ENCODE data around the gene ZNF362. TPM values are rescaled to one million over a fixed set of nuclear protein-coding genes. Genes with fewer than 3 reads are reported as not detected.
"Not testable (repeated sequence)": the region's sequence is repeated elsewhere in the genome, so short reads cannot be mapped to it uniquely, and the experiment has no call there.

ZNF362 gene
- polyA plus RNA-seq, 3 donors, result 64.9 to 77.0 (median 67.5) TPM

DNA sequence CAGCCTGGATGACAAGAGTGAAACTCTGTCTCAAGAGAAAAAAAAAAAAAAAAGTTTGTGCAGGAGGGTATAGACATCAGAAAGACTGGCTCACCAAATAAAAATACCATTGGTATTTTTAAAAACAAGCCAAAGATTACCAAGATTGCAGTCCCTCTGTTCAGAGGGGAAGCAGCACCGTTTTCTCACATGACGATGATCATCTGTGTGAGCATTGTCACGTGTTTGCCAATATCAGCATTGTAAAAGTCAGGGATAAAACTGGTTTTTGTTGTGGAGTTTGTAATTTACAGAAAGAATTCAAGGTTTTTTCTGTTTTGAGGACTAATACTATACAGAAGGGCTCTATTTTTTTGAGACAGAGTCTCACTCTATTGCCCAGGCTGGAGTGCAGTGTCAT, 26.5 kb downstream of the ZNF362 start:
- no peak for DNase-seq

GRCh38 chr1:33284049-33284448, 27.8 kb downstream of the ZNF362 start:
- DNase-seq, result peak; percentile 11

DNA sequence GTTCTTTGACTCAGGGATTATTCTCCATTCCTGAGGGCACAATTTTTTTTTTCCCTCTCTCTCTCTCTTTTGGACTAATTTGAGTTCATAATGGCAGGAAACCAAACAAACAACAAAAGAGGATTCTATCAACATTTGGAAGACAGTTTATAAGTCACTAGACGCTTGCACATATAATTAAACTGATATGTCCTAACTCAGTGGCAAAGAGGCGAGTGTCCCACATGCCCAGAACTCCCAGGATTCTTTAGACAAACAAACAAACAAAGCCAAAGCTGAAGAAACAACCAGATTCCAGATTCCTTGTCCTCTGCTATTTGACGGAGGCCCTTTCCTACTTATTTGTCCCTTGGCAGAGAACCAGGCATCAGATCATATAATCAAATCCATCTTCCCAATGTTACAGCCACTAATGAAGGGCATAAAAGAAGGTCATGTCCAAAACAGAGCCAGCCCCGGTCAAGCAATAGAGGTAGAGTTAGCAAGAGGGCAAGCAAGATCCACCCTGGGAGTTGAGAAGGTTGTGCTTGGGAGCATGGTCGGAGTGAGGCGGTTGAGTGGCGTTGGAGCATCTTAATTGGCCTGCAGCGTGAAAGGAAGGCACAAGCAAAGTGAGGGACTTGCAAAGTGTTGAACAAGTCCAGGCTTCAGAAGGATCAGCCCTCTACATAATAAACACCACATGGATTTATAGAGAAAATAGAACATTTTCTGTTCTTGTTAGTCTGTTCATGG, 30.3 kb downstream of the ZNF362 start:
- no peak for DNase-seq

DNA sequence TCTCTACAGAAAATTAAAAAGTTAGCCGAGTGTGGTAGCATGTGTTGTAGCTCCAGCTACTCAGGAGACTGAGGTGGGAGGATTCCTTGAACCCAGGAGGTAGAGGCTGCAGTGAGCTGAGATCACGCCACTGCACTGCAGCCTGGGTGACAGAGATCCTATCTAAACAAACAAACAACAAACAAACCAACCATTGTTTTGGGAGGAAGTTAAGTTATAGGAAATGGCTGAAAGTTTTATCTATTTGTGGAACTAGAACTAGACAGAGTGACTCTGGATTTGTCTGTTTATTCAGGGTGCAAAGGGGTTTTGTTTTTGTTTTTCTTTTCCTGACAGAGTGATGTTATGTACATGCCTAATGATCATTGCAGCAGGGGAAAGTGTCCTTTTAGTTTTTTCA, 31.0 kb downstream of the ZNF362 start:
- no peak for DNase-seq

- DNase-seq, result no peak
Measured at GRCh38 chr1:33288976-33289857, 32.9 kb downstream of the ZNF362 start.

GRCh38 chr1:33289858-33290154, 33.5 kb downstream of the ZNF362 start:
- DNase-seq, result no peak

DNA sequence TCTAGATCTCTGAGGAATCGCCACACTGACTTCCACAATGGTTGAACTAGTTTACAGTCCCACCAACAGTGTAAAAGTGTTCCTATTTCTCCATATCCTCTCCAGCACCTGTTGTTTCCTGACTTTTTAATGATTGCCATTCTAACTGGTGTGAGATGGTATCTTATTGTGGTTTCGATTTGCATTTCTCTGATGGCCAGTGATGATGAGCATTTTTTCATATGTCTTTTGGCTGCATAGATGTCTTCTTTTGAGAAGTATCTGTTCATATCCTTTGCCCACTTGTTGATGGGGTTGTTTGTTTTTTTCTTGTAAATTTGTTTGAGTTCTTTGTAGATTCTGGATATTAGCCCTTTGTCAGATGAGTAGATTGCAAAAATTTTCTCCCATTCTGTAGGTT, 34.3 kb downstream of the ZNF362 start:
- DNase-seq, result not testable (repeated sequence)

DNA sequence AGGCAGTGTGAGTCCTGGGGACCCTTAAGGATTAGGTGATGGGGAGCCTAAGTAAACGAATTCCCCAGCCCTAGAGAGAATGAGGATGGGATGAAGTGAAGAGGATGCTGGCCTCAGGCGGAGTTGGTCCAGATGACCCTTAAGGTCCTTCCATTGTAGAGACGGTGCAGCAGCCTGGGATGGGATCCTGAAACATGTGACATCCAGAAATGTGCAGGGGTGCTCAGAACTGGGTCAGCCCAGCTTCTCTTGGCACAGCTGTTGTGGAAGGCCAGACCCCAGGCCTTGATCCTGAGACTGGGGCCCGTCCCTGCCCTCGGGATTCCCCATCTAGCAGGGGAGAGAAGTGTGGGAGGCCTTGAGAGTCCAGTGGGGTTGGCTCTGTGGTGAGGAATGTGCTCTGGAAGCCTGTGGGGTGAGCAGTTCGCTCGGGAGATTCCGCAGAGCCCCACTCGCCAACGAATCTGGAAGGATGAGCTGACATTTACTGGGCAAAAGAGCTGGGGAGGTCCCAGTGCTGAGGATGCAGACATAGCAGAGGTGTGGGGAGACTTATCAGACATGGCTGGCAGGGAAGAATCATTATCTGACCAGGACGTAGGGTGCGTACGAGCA, 36.5 kb downstream of the ZNF362 start:
- DNase-seq, result no peak

DNA sequence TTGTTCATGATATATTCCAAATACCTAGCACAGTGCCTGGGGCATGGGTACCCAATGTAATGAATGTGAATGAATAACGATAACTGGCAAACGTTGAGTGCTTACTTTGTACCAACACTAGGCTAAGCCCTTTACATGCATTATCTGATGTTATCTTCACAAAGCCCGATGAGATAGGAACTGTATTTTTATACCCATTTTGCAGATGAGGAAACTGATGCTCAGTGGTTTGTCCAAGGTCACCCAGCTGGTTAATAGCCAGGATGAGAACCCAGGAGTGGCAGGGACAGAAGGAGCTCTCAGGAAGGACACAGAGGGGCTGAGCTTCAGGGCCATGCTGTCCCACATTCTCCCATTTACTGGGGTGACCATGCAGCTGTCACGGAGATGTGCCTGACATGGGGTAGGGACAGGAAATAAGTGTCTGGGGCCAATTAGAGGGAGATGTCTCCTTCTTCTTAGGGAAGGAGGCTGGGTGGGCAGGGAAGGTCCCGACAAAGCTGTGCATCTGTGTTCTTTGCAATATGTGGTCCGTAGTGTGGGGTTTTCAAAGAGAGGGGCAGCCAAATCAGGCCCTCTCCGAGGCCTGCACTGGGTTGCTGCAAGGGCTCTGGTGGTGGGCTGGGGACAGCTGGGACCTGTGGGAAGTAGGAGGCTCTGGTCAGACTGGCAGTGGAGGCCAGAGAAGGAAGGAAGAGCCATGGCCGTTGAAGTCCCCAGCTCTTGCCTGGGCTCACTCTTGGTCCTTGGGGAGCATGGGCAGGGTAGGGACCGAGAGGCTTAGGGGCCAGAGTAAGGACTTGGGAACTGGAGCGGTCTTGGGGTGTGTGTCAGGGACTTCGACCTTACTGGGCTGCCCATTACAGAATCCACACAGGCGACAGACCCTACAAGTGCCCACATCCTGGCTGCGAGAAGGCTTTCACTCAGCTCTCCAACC, 38.0 kb downstream of the ZNF362 start:
- no peak for DNase-seq

GRCh38 chr1:33295023-33295422, 38.7 kb downstream of the ZNF362 start:
- DNase-seq, result no peak

DNA sequence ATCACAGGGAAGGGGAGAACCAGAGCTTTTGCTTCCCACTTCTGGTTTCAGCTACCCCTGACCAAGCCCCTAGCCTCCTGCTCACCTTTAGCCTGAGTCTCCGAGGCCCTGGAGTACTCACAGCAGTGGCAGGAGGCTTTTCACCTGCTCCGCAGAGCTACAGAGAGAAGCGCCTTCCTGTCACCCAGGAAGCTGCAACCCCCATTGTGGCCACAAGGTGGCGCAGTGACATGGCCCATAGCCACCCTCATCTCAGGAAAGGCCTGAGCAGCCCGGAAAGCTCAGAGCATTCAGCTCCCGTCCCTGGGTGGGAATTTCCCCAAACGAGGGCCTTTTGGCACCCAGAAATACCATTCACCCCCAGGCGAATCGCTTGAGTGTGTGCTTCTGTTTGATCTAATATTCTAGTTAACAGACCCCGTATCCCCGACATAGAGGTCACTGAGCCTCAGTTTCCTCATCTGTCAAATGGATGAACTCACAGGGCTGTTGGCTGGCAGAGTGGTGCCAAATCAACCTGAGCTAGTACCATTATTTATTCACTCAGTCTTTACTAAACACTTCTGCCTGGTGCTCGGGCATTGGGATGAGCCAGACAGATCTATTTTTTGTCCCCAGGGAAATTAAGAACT, 39.3 kb downstream of the ZNF362 start:
- DNase-seq, result peak; percentile 76

- DNase-seq, result no peak
Measured at GRCh38 chr1:33296082-33296458, 39.8 kb downstream of the ZNF362 start.

DNA sequence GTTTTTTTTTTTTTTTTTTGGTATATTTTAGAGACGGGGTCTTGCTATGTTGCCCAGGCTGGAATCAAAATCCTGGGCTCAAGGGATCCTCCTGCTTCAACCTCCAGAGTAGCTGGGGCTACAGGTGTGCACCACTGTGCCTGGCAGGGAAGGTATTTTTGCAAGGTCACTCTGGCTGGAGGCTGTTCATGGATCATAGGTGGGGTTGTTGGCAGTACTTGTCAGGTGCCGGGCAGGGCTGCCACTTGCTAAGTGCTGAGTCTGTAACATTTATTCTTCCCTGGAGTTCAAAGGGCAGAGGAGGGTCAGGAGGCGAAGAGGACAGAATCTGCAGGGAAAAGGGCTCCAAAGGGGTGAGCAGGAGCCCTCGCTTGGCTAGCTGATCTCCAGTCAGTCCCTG, 40.5 kb downstream of the ZNF362 start:
- DNase-seq, result no peak

GRCh38 chr1:33297911-33298622, 41.8 kb downstream of the ZNF362 start:
- DNase-seq, result no peak

- peak; percentile 30 for DNase-seq
Measured at GRCh38 chr1:33298623-33299277, 42.5 kb downstream of the ZNF362 start.

DNA sequence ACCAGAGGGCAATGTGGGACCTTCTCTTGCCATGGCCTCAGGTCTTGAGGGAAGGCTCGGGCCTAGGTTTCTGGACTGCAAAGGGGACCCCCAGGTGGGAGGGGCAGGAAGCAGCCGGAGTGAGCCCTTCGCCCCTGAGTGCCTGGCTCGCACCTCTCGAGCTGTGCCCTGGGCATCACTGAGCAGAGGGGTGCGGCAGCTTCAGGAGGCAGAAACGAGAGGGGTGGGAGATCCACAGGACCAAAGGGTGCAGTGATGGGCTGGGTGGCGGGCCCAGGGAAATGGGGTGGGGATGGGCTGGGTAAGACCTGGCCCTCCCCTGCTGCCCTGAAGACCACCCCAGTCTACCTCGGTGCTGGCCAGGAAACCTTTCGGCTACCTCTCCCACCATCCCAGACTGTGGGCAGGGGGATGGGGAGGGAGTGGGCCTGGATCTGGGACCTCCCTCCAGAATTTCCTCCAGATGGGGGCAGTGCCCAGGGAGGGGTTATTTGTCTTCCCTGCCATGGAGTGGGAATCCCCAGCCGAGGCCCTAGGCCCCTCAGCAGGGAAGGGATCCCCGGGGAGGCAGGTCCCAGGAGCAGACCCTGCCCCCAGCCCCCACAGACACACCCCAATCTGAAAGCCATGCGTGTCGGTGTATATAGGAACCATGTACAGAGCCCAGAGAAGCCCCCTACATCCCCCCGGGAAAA, 43.3 kb downstream of the ZNF362 start:
- no peak for DNase-seq

GRCh38 chr1:33300673-33301072, 44.4 kb downstream of the ZNF362 start:
- DNase-seq, result peak; percentile 21

- no peak for DNase-seq
Measured at GRCh38 chr1:33301273-33301984, 45.1 kb downstream of the ZNF362 start.

GRCh38 chr1:33302325-33302724, 46.0 kb downstream of the ZNF362 start:
- no peak for DNase-seq
